LNCaP clone FGC (cell line): ENCODE measurements around the gene ADGRL1.

Experiments used
- DNase-seq: peaks from one replicate; pipeline ENCODE4 v3.0.0-alpha.2; 2011; ENCODE audit warnings: low read depth
- H3K4me3 ChIP-seq: 2 replicates; pipeline ENCODE4 v1.5.1; 2011; ENCODE audit warnings: mild to moderate bottlenecking, low read depth, low read length, control low read depth
- TF ChIP-seq, protein P1 (sequence below): IDR thresholded peaks from 2 replicates; pipeline ENCODE4 v1.5.1; 2012; ENCODE audit warnings: mild to moderate bottlenecking; ENCODE audit not compliant: control insufficient read depth, insufficient read depth; ENCODE audit errors: extremely low read depth

The ADGRL1 gene

GRCh38 chr19:14117668-14118164 lies 88.3 kb downstream of the ADGRL1 start, which contains the start of gene PRKACA:
Gene PRKACA, minus strand, starts transcription at chr19:14117762. Its CDS starts 215 bp downstream, at chr19:14117547.
- DNase-seq, result peak; percentile 95
- peak within 1 kb of the TSS; percentile 90 for H3K4me3 ChIP-seq
- TF ChIP-seq, protein P1, sequence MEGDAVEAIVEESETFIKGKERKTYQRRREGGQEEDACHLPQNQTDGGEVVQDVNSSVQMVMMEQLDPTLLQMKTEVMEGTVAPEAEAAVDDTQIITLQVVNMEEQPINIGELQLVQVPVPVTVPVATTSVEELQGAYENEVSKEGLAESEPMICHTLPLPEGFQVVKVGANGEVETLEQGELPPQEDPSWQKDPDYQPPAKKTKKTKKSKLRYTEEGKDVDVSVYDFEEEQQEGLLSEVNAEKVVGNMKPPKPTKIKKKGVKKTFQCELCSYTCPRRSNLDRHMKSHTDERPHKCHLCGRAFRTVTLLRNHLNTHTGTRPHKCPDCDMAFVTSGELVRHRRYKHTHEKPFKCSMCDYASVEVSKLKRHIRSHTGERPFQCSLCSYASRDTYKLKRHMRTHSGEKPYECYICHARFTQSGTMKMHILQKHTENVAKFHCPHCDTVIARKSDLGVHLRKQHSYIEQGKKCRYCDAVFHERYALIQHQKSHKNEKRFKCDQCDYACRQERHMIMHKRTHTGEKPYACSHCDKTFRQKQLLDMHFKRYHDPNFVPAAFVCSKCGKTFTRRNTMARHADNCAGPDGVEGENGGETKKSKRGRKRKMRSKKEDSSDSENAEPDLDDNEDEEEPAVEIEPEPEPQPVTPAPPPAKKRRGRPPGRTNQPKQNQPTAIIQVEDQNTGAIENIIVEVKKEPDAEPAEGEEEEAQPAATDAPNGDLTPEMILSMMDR, result no peak

GRCh38 chr19:14116918-14117578 lies 88.9 kb downstream of the ADGRL1 start:
- DNase-seq, result no peak
- TF ChIP-seq, protein P1, result no peak
- H3K4me3 ChIP-seq, result peak overlapping the region; percentile 90

DNA sequence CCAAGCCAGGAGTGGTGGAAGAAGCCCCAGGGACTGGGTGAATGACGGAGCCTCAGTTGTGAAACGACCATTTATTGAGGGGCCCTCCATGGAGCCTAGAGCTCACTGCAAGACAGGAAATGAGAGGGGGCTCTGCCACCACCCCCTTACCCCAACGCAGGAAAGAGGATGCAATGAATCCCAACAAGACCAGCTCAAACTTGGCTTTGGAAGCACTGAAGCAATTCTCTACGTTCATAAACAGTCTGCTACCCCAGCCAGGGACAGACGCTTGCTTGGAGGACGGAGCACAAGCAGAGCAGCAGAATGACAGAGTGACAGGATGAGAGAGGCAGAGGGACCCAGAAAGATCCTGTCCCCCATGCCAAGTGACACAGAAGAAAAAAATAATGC lies 89.4 kb downstream of the ADGRL1 start:
- no peak for DNase-seq
- peak overlapping the region; percentile 90 for H3K4me3 ChIP-seq
- TF ChIP-seq, protein P1, result no peak

DNA sequence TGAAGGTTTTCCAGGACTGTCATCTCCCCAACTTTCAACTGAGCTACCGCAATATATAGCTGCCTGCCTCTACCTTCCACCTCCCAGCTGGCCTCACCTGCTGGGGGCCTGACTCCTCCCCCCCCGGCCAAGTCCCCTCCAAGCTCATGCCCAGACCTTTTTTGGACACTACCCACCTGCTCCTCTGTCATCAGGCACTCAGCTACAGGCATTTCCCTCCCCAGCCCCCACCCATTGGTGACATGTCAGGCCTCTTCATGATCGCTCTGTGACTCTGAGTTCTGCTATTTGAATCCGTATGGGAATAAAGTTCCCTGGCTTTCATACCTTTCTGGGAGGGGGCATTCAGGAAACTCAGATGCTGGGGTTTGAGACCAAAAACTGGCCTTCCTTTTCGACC lies 90.2 kb downstream of the ADGRL1 start:
- DNase-seq, result no peak
- H3K4me3 ChIP-seq, result no peak overlapping the region
- TF ChIP-seq, protein P1, result no peak

DNA sequence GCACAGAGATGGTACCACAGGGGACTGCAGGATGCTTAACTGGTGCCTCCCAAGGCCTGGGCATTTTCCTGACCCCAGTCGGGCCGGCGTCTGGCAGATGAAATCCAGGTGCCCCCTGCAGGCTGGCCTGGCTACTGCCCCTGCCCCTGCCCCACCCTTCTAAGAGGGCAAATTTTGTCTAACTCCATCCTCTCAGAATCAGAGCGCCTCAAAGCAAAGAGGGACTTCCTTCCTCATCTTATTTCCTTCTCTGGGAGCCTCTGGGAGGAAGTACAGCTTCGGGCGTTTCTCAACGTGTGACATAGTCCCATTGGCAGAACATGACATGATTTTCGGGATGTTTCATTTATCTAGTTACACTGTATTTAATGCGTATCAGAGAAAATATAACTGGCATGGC lies 91.1 kb downstream of the ADGRL1 start:
- TF ChIP-seq, protein P1, result peak; percentile 40; the same call in 1 of the 2 replicates
- DNase-seq, result no peak
- H3K4me3 ChIP-seq, result no peak overlapping the region

DNA sequence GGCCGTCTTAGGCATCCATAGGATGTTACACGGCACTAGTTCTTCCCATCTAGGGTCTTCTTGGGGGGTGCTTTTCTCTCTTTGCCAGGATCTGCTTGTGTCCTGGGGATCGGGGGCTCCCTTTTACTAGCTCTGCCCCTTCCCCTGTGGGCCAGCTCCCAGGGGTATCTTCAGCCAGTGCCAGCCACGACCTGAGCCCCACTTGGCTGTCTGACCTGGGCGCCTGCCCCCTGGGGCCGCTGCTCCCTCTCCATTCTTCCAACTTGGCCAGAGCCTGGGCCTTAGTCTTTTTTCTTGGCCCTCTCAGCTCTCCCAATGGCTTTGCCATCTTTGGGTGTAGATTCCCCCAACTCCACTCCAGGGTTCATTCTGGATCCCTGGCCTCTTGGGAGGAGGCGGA lies 91.5 kb downstream of the ADGRL1 start:
- H3K4me3 ChIP-seq, result no peak overlapping the region
- DNase-seq, result no peak
- TF ChIP-seq, protein P1, result no peak

DNA sequence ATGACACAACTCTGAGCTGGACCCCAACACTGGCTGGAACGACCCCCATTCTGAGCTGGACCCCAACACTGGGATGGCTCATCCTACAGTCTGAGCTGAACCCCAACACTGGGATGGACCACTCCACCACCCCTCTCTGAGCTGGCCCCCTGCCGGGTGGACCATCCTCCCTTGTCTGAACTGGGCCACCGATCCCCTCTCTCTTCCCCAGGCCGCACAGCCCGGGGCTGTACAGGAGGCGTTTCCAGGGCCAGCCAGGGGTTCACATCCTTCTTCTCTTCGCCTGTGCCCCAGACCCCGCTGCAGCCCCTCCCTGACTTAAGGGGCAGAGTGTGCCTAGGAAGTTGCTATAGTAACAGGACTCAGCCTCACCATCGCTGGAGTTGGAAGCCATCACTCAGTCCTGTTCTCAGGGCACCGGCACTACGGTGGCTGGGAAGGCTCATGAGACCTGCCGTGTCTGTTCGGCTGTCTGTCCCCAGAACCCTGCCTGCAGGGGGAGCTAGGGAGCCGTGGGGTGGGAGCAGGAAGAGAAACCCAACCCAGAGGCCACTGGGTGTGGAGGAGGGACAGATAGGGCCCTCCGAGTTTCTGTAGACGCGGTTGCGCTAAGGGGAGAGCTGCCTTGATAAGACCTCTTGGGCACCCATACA lies 92.1 kb downstream of the ADGRL1 start:
- TF ChIP-seq, protein P1, result peak; percentile 36

More for the DNA sequence above, 92.1 kb downstream of the ADGRL1 start:
- no peak for DNase-seq
- no peak overlapping the region for H3K4me3 ChIP-seq
